Endothelial cell of umbilical vein (primary cell): ENCODE measurements around the gene PTPN20. TPM values are rescaled to one million over a fixed set of nuclear protein-coding genes. Genes with fewer than 3 reads are reported as not detected.

Source experiments
- BruUV-seq: library from RNA; stranded (reverse); fragments of 400-500 nt; replicated peaks from 2 replicates; lab custom pipeline; 2021; lab: Mats Ljungman, UMichigan
- CTCF ChIA-PET: fragments of 300-600, 350-600 bp; sonication (Branson Sonifier 250); formaldehyde crosslinking; loops from one replicate; lab custom pipeline; 2021; ENCODE audit warnings: antibody characterized with exemption, inconsistent platforms; lab: Charles Lee
- POLR2A ChIA-PET: fragments of 300-600, 350-600 bp; sonication (Branson Sonifier 250); formaldehyde crosslinking; loops from one replicate; lab custom pipeline; 2021; ENCODE audit warnings: antibody characterized with exemption, inconsistent platforms; lab: Charles Lee
- DNase-seq: peaks from one replicate; pipeline ENCODE4 v3.0.0-alpha.2; 2011; ENCODE audit warnings: low read depth, low spot score
- FAIRE-seq: peaks from 2 replicates; lab custom pipeline; 2011; peaks lifted over from hg19 to GRCh38; lab: Jason Lieb, UNC
- H2AFZ ChIP-seq: 2 replicates; pipeline ENCODE4 v1.6.0; 2012; ENCODE audit warnings: low read depth, low read length, control low read depth, inconsistent platforms
- H3K27ac ChIP-seq: 2 replicates; pipeline ENCODE4 v1.5.1; 2011; ENCODE audit warnings: low read depth, mild to moderate bottlenecking, control low read depth, low read length, moderate library complexity; ENCODE audit not compliant: insufficient read depth
- H3K27me3 ChIP-seq, 2 experiments: 2 replicates each; pipeline versions ENCODE4 v1.6.0 to v1.6.1; 2011; ENCODE audit warnings: low read length in 2 of 2, mixed read lengths in 1 of 2; ENCODE audit not compliant: control insufficient read depth in 2 of 2, insufficient read depth in 2 of 2
- H3K36me3 ChIP-seq, 2 experiments: 2 replicates in 1 of 2; 3 replicates in 1 of 2; pipeline ENCODE4 v1.5.1; 2011; ENCODE audit warnings: low read length in 2 of 2, mild to moderate bottlenecking in 1 of 2, moderate library complexity in 1 of 2; ENCODE audit not compliant: control insufficient read depth in 2 of 2, insufficient read depth in 2 of 2; ENCODE audit errors: extremely low read depth in 1 of 2
- H3K4me1 ChIP-seq: 3 replicates; pipeline ENCODE4 v1.5.1; 2011; ENCODE audit warnings: mild to moderate bottlenecking, low read length; ENCODE audit not compliant: control insufficient read depth, insufficient read depth; ENCODE audit errors: extremely low read depth
- H3K4me2 ChIP-seq: 2 replicates; pipeline ENCODE4 v1.6.1; 2011; ENCODE audit warnings: low read length, control low read depth, mixed read lengths; ENCODE audit not compliant: insufficient read depth
- H3K4me3 ChIP-seq, 3 experiments: fragments of 200-600 bp in 1 of 3; sonication (generic), shearing (Covaris generic) in 1 of 3; replicated peaks in 1 of 3; 2 replicates each; pipeline ENCODE4 v1.5.1; 2011 to 2016; ENCODE audit warnings: control low read depth in 3 of 3, low read length in 3 of 3, mild to moderate bottlenecking in 2 of 3, inconsistent platforms in 1 of 3, low read depth in 1 of 3, moderate library complexity in 1 of 3; ENCODE audit not compliant: insufficient read depth in 1 of 3
- H3K79me2 ChIP-seq: 2 replicates; pipeline ENCODE4 v1.6.0; 2012; ENCODE audit warnings: low read length, inconsistent platforms; ENCODE audit not compliant: control insufficient read depth, insufficient read depth
- H3K9ac ChIP-seq: replicated peaks from 2 replicates; pipeline ENCODE3; 2011; ENCODE audit warnings: low read length, control low read depth; ENCODE audit not compliant: insufficient read depth; ENCODE audit errors: extremely low read depth
- H3K9me1 ChIP-seq: replicated peaks from 3 replicates; pipeline ENCODE4 v1.6.0; 2011; ENCODE audit warnings: mild to moderate bottlenecking, low read length; ENCODE audit not compliant: control insufficient read depth, insufficient read depth; ENCODE audit errors: extremely low read depth
- H3K9me3 ChIP-seq: replicated peaks from 2 replicates; pipeline ENCODE4 v1.5.1; 2012; ENCODE audit warnings: low read length, inconsistent platforms; ENCODE audit not compliant: control insufficient read depth, insufficient read depth
- H4K20me1 ChIP-seq: replicated peaks from 2 replicates; pipeline ENCODE3; 2011; ENCODE audit warnings: mild to moderate bottlenecking, low read length; ENCODE audit not compliant: control insufficient read depth, insufficient read depth; ENCODE audit errors: extremely low read depth
- EZH2 ChIP-seq: IDR thresholded peaks from 2 replicates; pipeline ENCODE4 v1.6.1; 2012; ENCODE audit warnings: borderline replicate concordance, low read depth, mild to moderate bottlenecking, moderate library complexity, low read length, inconsistent platforms; ENCODE audit not compliant: severe bottlenecking
- FOS ChIP-seq: IDR thresholded peaks from 2 replicates; pipeline ENCODE4 v1.6.1; 2011; ENCODE audit warnings: mild to moderate bottlenecking, low read length, moderate library complexity, borderline replicate concordance; ENCODE audit not compliant: insufficient read depth
- GATA2 ChIP-seq: IDR thresholded peaks from 2 replicates; pipeline ENCODE4 v1.7.0; 2011; ENCODE audit warnings: low read depth, mild to moderate bottlenecking, moderate library complexity, mixed read lengths, low read length; ENCODE audit not compliant: insufficient read length, insufficient read depth
- JUN ChIP-seq: IDR thresholded peaks from 2 replicates; pipeline ENCODE4 v1.6.1; 2011; ENCODE audit warnings: borderline replicate concordance, low read depth; ENCODE audit not compliant: insufficient read length, insufficient read depth
- MYC ChIP-seq: IDR thresholded peaks from one replicate; pipeline ENCODE4 v1.6.1; 2011; ENCODE audit warnings: mild to moderate bottlenecking, low read depth, low read length
- POLR2A ChIP-seq: IDR thresholded peaks from 2 replicates; pipeline ENCODE4 v1.6.1; 2012; ENCODE audit warnings: low read depth, mild to moderate bottlenecking, control low read depth, low read length
- POLR2AphosphoS5 ChIP-seq: IDR thresholded peaks from 2 replicates; pipeline ENCODE4 v1.6.1; 2012; ENCODE audit warnings: low read depth, mild to moderate bottlenecking, control low read depth, low read length, moderate library complexity; ENCODE audit not compliant: insufficient read depth
- dilution Hi-C: fragments of 300-500 bp; cut with MboI; formaldehyde crosslinking; loops from one replicate; pipeline ENCODE4 v1.15.0; 2019; ENCODE audit warnings: low sequenced_read_pairs; ENCODE audit not compliant: extremely low pct_ligation_motif_present
- intact Hi-C: fragments of 100-400 bp; cut with micrococcal nuclease; formaldehyde crosslinking; loops from one replicate; pipeline ENCODE4 v1.10.0; 2022
- polyA plus RNA-seq, 4 experiments: library from polyadenylated mRNA; depleted of rRNA in 3 of 4; stranded (reverse) in 3 of 4; unstranded in 1 of 4; fragments of >200 nt; gene quantifications; 2 replicates each; pipeline versions ENCODE4 v1.2.1 to v1.2.3, GENCODE V29; 2011 to 2012; ENCODE audit warnings: missing spikeins in 1 of 4
- total RNA-seq: library from RNA; stranded (reverse); gene quantifications from 2 replicates; pipeline ENCODE4 v1.2.3, GENCODE V29; 2021
- TF ChIP-seq, protein P1 (sequence below): IDR thresholded peaks from 2 replicates; pipeline ENCODE4 v1.6.1; 2011; ENCODE audit not compliant: insufficient read depth, insufficient read length
- TF ChIP-seq, protein P2 (sequence below), 2 donors: IDR thresholded peaks; 1 replicate in 1 of 2; 2 replicates in 1 of 2; pipeline ENCODE4 v1.5.1; 2011; ENCODE audit warnings: low read length in 2 of 2, mild to moderate bottlenecking in 2 of 2, moderate library complexity in 2 of 2, control low read depth in 1 of 2, inconsistent platforms in 1 of 2, low read depth in 1 of 2; ENCODE audit not compliant: insufficient read depth in 1 of 2; ENCODE audit errors: extremely low read depth in 1 of 2

PTPN20 gene
- total and polyA plus RNA-seq, 2 donors (not counting 3 experiments of a cell fraction or from before 2014, with no cell fraction given) = 0.27 TPM; not detected in 1

DNA sequence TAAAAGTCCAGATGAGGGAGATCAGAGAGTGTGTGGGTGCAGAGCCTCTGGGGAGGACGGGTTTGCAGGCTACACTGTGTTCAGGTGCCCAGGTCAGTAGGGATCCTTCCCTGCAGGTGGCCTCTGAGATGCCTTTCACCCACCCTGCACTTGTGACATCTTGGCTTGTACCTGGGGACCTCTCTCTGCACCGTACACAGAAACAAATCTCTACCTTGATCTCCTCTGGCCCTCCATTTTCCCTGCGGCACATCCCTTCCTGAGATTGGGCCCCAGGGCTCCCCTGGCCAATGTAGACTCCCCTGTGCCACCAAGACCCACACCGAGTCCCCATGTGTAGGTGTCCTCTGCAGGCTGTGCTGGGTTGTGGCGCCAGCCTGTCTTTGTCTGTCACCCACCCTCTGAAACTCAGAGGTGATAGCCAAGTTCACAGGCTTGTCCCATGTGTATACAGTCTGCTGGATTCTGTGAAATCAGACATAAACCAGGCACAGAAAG lies 140.6 kb downstream of the PTPN20 start:
- H3K27ac ChIP-seq = no peak overlapping the region
- BruUV-seq = no TSS peak
- FAIRE-seq (no peak), DNase-seq (no peak)
- no peak overlapping the region for H2AFZ ChIP-seq
- no peaks in the 10 kb centered on the region for H3K4me1 ChIP-seq
- no peak overlapping the region for H3K4me2 ChIP-seq
- H3K9ac ChIP-seq = no peak overlapping the region
- ChIA-PET CTCF (interaction anchor here (1.8 kb wide), 1 partner anchor 260 kb away, joined by 11 read pairs; no protein-coding TSS in a partner anchor), POLR2A (no interaction called here)
- H4K20me1 ChIP-seq = no peaks in the 10 kb centered on the region
- intact Hi-C loops (no loop called here), dilution Hi-C loops (no loop called here)
- no peaks in the 10 kb centered on the region for H3K79me2 ChIP-seq
- no peak for TF ChIP-seq POLR2AphosphoS5
- no peak for TF ChIP-seq MYC
- TF ChIP-seq GATA2 = no peak
- TF ChIP-seq FOS = no peak
- no peak for TF ChIP-seq POLR2A
- no peak for TF ChIP-seq JUN
- TF ChIP-seq, protein P1, sequence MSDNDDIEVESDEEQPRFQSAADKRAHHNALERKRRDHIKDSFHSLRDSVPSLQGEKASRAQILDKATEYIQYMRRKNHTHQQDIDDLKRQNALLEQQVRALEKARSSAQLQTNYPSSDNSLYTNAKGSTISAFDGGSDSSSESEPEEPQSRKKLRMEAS = no peak
- no peak for TF ChIP-seq EZH2
- TF ChIP-seq, protein P2, sequence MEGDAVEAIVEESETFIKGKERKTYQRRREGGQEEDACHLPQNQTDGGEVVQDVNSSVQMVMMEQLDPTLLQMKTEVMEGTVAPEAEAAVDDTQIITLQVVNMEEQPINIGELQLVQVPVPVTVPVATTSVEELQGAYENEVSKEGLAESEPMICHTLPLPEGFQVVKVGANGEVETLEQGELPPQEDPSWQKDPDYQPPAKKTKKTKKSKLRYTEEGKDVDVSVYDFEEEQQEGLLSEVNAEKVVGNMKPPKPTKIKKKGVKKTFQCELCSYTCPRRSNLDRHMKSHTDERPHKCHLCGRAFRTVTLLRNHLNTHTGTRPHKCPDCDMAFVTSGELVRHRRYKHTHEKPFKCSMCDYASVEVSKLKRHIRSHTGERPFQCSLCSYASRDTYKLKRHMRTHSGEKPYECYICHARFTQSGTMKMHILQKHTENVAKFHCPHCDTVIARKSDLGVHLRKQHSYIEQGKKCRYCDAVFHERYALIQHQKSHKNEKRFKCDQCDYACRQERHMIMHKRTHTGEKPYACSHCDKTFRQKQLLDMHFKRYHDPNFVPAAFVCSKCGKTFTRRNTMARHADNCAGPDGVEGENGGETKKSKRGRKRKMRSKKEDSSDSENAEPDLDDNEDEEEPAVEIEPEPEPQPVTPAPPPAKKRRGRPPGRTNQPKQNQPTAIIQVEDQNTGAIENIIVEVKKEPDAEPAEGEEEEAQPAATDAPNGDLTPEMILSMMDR (IDR thresholded peaks at IDR 0.05; ENCODE audit: extremely low read depth in 1 of 2, insufficient read depth in 1 of 2, low read depth in 1 of 2, low read length in 2 of 2) = no peak
- no peaks in the 10 kb centered on the region for H3K27me3 ChIP-seq
- no peaks in the 10 kb centered on the region for H3K36me3 ChIP-seq
- H3K9me3 ChIP-seq = no peaks in the 10 kb centered on the region
- H3K9me1 ChIP-seq = no peaks in the 10 kb centered on the region
- no peak overlapping the region for H3K4me3 ChIP-seq
